AG04449 (cell line): ENCODE results near the gene PRKAB2.
"Not testable (repeated sequence)": the region's sequence is repeated elsewhere in the genome, so short reads cannot be mapped to it uniquely, and the experiment has no call there.

Experiments
- CTCF ChIA-PET: fragments of 350-600 bp; formaldehyde crosslinking; extraction: SDS; loops from one replicate; lab custom pipeline; 2021; ENCODE audit warnings: antibody characterized with exemption; lab: Yijun Ruan, JAX
- POLR2A ChIA-PET: fragments of 400-600, 350-600 bp; formaldehyde crosslinking; extraction: SDS; loops from one replicate; lab custom pipeline; 2020; ENCODE audit warnings: antibody characterized with exemption, inconsistent platforms; lab: Yijun Ruan, JAX
- DNase-seq: peaks from one replicate; pipeline ENCODE4 v3.0.0-alpha.2; 2010; ENCODE audit warnings: low read depth, low spot score
- H3K4me3 ChIP-seq: 2 replicates; pipeline ENCODE4 v1.5.1; 2011; ENCODE audit warnings: low read depth, mild to moderate bottlenecking, control low read depth, low read length
- TF ChIP-seq, protein P1 (sequence below): IDR thresholded peaks from one replicate; pipeline ENCODE4 v1.5.1; 2011; ENCODE audit warnings: mild to moderate bottlenecking, moderate library complexity, low read length, control low read depth, inconsistent platforms; ENCODE audit not compliant: insufficient read depth; ENCODE audit errors: missing control alignments

The PRKAB2 gene

DNA sequence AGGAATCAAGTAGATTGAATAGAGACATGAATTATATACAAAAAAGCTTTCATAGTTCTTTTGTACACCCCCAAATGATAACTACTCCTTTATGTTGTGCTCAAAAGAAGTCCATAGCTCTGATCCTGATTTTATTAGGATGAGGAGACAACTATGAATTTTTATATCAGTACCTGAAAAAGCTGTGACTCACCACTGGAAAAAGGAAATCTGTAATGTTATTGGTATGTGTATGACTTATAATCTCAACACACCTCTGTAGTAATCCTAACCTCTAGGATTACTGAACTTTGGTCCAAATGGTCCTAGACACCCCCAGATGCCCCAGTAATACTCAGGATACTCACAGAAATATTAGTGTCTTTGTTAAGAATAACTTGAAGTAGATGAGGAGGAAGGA is 10.2 kb downstream of the PRKAB2 start:
- POLR2A ChIA-PET: no interaction called here
- TF ChIP-seq, protein P1, sequence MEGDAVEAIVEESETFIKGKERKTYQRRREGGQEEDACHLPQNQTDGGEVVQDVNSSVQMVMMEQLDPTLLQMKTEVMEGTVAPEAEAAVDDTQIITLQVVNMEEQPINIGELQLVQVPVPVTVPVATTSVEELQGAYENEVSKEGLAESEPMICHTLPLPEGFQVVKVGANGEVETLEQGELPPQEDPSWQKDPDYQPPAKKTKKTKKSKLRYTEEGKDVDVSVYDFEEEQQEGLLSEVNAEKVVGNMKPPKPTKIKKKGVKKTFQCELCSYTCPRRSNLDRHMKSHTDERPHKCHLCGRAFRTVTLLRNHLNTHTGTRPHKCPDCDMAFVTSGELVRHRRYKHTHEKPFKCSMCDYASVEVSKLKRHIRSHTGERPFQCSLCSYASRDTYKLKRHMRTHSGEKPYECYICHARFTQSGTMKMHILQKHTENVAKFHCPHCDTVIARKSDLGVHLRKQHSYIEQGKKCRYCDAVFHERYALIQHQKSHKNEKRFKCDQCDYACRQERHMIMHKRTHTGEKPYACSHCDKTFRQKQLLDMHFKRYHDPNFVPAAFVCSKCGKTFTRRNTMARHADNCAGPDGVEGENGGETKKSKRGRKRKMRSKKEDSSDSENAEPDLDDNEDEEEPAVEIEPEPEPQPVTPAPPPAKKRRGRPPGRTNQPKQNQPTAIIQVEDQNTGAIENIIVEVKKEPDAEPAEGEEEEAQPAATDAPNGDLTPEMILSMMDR: no peak
- no peak for DNase-seq
- H3K4me3 ChIP-seq: no peak overlapping the region
- CTCF ChIA-PET: interaction anchor here (1.4 to 3.0 kb wide), 3 partner anchors 10 to 81 kb away, joined by 4 to 16 read pairs (median 6); partner anchors contain the start of genes CHD1L and PRKAB2

DNA sequence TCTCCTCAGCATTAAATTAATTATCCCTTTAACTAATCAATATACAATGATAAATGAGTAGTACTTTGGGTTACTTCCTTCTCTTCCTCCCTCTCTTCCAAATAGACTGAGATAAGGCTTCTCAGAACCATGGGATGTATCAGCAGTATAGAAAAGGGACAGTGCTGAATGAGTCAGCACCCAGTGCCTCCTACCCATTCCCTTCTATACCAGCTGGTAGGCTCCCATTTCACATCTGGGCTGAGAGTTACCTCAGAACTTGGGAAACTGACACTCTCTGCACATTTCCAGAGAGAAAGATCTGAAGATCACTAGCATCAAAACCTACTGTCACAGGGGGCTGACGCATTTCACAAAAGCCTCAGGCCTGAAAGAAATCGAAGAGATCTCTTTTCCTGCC is 15.2 kb downstream of the PRKAB2 start:
- DNase-seq, H3K4me3 ChIP-seq, POLR2A ChIA-PET: not testable (repeated sequence)
- CTCF ChIA-PET: interaction anchor here (0.7 kb wide), 1 partner anchor 16 kb away, joined by 3 read pairs; no protein-coding TSS in a partner anchor

DNA sequence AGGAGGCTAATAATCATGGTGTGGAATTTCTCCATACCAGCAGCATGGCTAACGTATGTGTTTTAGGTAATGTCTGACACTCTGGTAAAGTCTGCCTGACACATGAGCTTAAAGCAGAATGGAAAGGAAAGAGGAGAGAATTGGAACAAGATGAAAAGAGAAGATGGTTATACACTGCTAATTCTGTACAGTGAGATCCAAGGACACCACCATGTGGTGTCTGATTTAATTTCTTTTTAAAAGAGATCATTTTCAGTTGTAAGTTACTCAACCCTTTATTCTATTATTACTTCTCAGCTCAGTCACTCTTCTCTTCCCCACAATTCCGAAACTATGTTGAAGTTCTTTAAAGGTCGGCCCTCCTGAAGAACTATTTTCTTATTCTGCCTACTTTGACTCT is 15.6 kb downstream of the PRKAB2 start:
- no peak for DNase-seq
- TF ChIP-seq, protein P1: no peak
- ChIA-PET CTCF (no interaction called here), POLR2A (no interaction called here)
- no peak overlapping the region for H3K4me3 ChIP-seq

DNA sequence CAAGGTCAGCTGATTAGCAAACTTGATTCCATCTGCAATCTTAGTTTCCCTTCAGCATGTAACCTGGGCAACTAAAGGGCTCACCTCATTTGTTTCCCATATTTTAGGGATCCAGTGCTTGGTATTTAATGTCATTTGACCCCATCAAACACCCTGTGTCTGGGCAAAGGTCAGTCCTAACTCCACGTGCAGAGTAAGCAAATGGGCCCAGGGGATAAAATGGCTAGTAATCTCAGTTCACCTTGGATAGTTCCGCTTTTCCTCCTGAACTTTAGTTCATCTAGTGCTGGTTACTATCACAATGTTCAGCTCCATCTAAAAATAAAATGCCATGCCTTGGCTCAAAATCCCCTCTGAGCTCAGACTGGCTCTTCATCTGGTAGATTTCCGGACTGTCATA is 19.5 kb downstream of the PRKAB2 start:
- H3K4me3 ChIP-seq: no peak overlapping the region
- TF ChIP-seq, protein P1: no peak
- ChIA-PET POLR2A (no interaction called here), CTCF (no interaction called here)
- DNase-seq: no peak

DNA sequence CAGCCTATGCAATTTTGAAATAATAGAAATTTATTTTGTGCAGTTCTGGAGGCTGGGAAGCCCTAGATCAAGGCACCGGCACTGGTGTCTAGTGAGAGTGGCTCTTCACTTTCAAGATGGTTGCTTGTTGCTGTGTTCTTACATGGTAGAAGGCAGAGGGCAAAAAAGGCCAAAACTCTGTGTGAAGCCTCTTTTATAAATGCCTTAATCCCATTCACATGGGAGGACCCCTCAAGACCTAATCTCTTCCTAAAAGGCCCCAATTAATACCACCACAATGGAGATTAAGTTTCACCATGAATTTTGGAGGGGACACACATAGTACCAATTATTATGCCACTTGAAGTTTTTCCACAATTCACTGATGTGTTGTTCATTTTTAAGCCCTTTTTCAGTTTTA is 21.0 kb downstream of the PRKAB2 start:
- TF ChIP-seq, protein P1: no peak
- CTCF ChIA-PET: no interaction called here
- DNase-seq: no peak
- POLR2A ChIA-PET: no interaction called here
- H3K4me3 ChIP-seq: no peak overlapping the region

DNA sequence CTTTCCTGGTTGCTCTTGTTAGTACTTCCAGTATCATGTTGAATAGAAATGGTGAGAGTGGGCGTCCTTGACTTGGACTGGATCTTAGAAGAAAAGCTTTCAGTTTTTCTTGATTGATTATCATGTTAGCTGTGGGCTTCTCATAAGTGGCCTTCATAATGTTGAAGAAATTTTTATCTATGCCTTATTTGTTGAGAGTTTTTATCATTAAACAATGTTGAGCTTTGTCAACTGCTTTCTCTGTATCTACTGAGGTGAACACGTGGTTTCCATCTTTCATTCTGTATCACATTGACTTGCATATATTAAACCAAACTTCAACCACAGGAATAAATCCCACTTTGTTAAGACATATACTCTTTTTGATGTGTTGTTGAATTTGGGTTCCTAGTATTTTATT is 29.4 kb downstream of the PRKAB2 start:
- no peak for DNase-seq
- H3K4me3 ChIP-seq: no peak overlapping the region
- CTCF ChIA-PET: no interaction called here
- POLR2A ChIA-PET: no interaction called here
- TF ChIP-seq, protein P1: no peak

DNA sequence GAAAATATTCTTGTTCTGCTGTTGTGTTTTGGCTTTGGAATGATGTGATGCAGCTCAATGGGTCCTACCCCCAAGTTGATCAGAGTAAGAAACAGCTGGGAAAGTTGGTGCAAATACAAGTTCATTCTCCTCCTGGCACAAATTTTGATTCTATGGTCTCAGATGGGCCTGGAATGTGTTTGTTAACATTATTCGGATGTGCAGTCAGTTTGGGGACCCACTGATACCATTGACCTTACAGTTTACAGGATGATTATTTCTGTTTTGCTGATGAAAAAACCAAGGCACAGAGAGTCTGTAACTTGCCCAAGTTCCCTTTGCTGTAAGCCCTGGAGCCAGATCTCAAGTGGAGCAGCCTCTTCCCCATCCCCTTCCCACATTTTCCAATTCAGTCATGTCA is 41.5 kb downstream of the PRKAB2 start:
- DNase-seq, H3K4me3 ChIP-seq, CTCF ChIA-PET, POLR2A ChIA-PET: not testable (repeated sequence)
